ENCODE results near the gene CACNA1C. TPM values are rescaled to one million over a fixed set of nuclear protein-coding genes. Genes with fewer than 3 reads are reported as not detected.

The CACNA1C gene
- total RNA-seq, 4 donors from 2014 or later, result 2.0 to 4.2 (median 2.5) TPM

GRCh38 chr12:2529807-2530206 lies 477.0 kb downstream of the CACNA1C start:
- TF ChIP-seq CTCF (IDR thresholded peaks at IDR 0.05) (no peak), POLR2A (IDR thresholded peaks at IDR 0.05) (no peak)
- Histone ChIP-seq H3K36me3 (no peaks in the 10 kb centered on the region), H3K9me3 (no peaks in the 10 kb centered on the region), H3K4me1 (no peaks in the 10 kb centered on the region), H3K4me3 (replicated peaks in 1 of 3) (no peak overlapping the region), H3K27ac (no peak overlapping the region), H3K27me3 (no peaks in the 10 kb centered on the region)
- no peak for DNase-seq
- intact Hi-C loops (cut with DNase I), result no loop called here
- 81 to 84% methylated on average over 2 of the region's 2 CpGs for WGBS, 2 donors

- no peaks in the 10 kb centered on the region for H3K9me3 ChIP-seq
- H3K36me3 ChIP-seq, result no peaks in the 10 kb centered on the region
- H3K27ac ChIP-seq, result no peak overlapping the region
- no peak overlapping the region for H3K4me3 ChIP-seq (replicated peaks in 1 of 3)
- no peaks in the 10 kb centered on the region for H3K27me3 ChIP-seq
- intact Hi-C loops (cut with DNase I), result no loop called here
- no peaks in the 10 kb centered on the region for H3K4me1 ChIP-seq
- TF ChIP-seq CTCF (IDR thresholded peaks at IDR 0.05) (no peak), POLR2A (IDR thresholded peaks at IDR 0.05) (no peak)
- no peak for DNase-seq
- 85 to 88% methylated on average over 4 of the region's 4 CpGs for WGBS, 2 donors
Observed at GRCh38 chr12:2531371-2531770, 478.6 kb downstream of the CACNA1C start.

GRCh38 chr12:2533036-2533435 lies 480.2 kb downstream of the CACNA1C start:
- no peaks in the 10 kb centered on the region for H3K27me3 ChIP-seq
- WGBS, 2 donors, result 91 to 98% methylated on average over 5 of the region's 5 CpGs
- H3K4me3 ChIP-seq (replicated peaks in 1 of 3), result no peak overlapping the region
- H3K36me3 ChIP-seq, result no peaks in the 10 kb centered on the region
- intact Hi-C loops (cut with DNase I), result no loop called here
- no peaks in the 10 kb centered on the region for H3K4me1 ChIP-seq
- DNase-seq, result no peak
- no peak overlapping the region for H3K27ac ChIP-seq
- H3K9me3 ChIP-seq, result no peaks in the 10 kb centered on the region
- TF ChIP-seq CTCF (IDR thresholded peaks at IDR 0.05) (no peak), POLR2A (IDR thresholded peaks at IDR 0.05) (no peak)

GRCh38 chr12:2535583-2536204 lies 482.9 kb downstream of the CACNA1C start:
- Histone ChIP-seq H3K36me3 (no peaks in the 10 kb centered on the region), H3K4me3 (replicated peaks in 1 of 3) (no peak overlapping the region), H3K4me1 (no peaks in the 10 kb centered on the region), H3K9me3 (no peaks in the 10 kb centered on the region), H3K27me3 (no peaks in the 10 kb centered on the region), H3K27ac (no peak overlapping the region)
- 90% methylated on average over 6 of the region's 6 CpGs for WGBS, 2 donors
- TF ChIP-seq CTCF (IDR thresholded peaks at IDR 0.05) (no peak), POLR2A (IDR thresholded peaks at IDR 0.05) (no peak)
- intact Hi-C loops (cut with DNase I), result no loop called here
- no peak for DNase-seq

- Histone ChIP-seq H3K4me3 (replicated peaks in 1 of 3) (no peak overlapping the region), H3K4me1 (no peaks in the 10 kb centered on the region), H3K9me3 (no peaks in the 10 kb centered on the region), H3K27me3 (no peaks in the 10 kb centered on the region), H3K27ac (no peak overlapping the region), H3K36me3 (no peaks in the 10 kb centered on the region)
- WGBS, 2 donors, result 83 to 92% methylated on average over 4 of the region's 4 CpGs
- TF ChIP-seq POLR2A (IDR thresholded peaks at IDR 0.05), result no peak
- TF ChIP-seq CTCF (IDR thresholded peaks at IDR 0.05), result no peak
- DNase-seq, result no peak
- intact Hi-C loops (cut with DNase I), result no loop called here
Observed at GRCh38 chr12:2536724-2537123, 483.9 kb downstream of the CACNA1C start.
